Fibroblast of lung (primary cell): ENCODE data around the gene CD109. TPM values are rescaled to one million over a fixed set of nuclear protein-coding genes. Genes with fewer than 3 reads are reported as not detected.
"Not testable (repeated sequence)": the region's sequence is repeated elsewhere in the genome, so short reads cannot be mapped to it uniquely, and the experiment has no call there.

Experiments
- DNase-seq, 2 donors: peaks; one replicate each; pipeline versions ENCODE4 v3.0.0 to v3.0.0-alpha.2; 2010; ENCODE audit warnings: low read depth in 2 of 2
- H2AFZ ChIP-seq: 2 replicates; pipeline ENCODE4 v1.5.1; 2012; ENCODE audit warnings: low read length, control low read depth, inconsistent platforms
- H3K27ac ChIP-seq: 2 replicates; pipeline ENCODE4 v1.5.1; 2011; ENCODE audit warnings: low read length, control low read depth; ENCODE audit not compliant: insufficient read depth
- H3K27me3 ChIP-seq: 2 replicates; pipeline ENCODE4 v1.5.1; 2011; ENCODE audit warnings: mild to moderate bottlenecking, low read length; ENCODE audit not compliant: control insufficient read depth, insufficient read depth
- H3K36me3 ChIP-seq: 2 replicates; pipeline ENCODE4 v1.5.1; 2011; ENCODE audit warnings: low read length; ENCODE audit not compliant: control insufficient read depth, insufficient read depth
- H3K4me1 ChIP-seq: 2 replicates; pipeline ENCODE4 v1.5.1; 2011; ENCODE audit warnings: low read length; ENCODE audit not compliant: control insufficient read depth, insufficient read depth; ENCODE audit errors: extremely low read depth
- H3K4me2 ChIP-seq: 2 replicates; pipeline ENCODE4 v1.5.1; 2011; ENCODE audit warnings: low read length, control low read depth; ENCODE audit not compliant: insufficient read depth; ENCODE audit errors: extremely low read depth
- H3K4me3 ChIP-seq, 4 experiments: fragments of 200-600 bp in 1 of 4; sonication (generic) in 1 of 4; replicated peaks in 1 of 4; 2 replicates each; pipeline ENCODE4 v1.5.1; 2011 to 2016; ENCODE audit warnings: low read length in 4 of 4, low read depth in 3 of 4, mild to moderate bottlenecking in 3 of 4, control low read depth in 2 of 4, inconsistent platforms in 1 of 4, mixed read lengths in 1 of 4; ENCODE audit not compliant: insufficient read depth in 1 of 4; ENCODE audit errors: control extremely low read depth in 1 of 4
- H3K79me2 ChIP-seq: 2 replicates; pipeline ENCODE4 v1.5.1; 2012; ENCODE audit warnings: mild to moderate bottlenecking, low read length, inconsistent platforms; ENCODE audit not compliant: control insufficient read depth, insufficient read depth
- H3K9ac ChIP-seq: 2 replicates; pipeline ENCODE4 v1.5.1; 2011; ENCODE audit warnings: mild to moderate bottlenecking, low read length, control low read depth; ENCODE audit not compliant: insufficient read depth
- H3K9me3 ChIP-seq: 2 replicates; pipeline ENCODE4 v1.5.1; 2012; ENCODE audit warnings: low read depth, low read length; ENCODE audit not compliant: control insufficient read depth, insufficient read depth
- H4K20me1 ChIP-seq: 2 replicates; pipeline ENCODE4 v1.5.1; 2011; ENCODE audit warnings: low read length; ENCODE audit not compliant: control insufficient read depth, insufficient read depth; ENCODE audit errors: extremely low read depth
- EZH2 ChIP-seq: IDR thresholded peaks from 2 replicates; pipeline ENCODE4 v1.5.1; 2012; ENCODE audit warnings: low read length, control low read depth, mild to moderate bottlenecking; ENCODE audit errors: missing control alignments
- polyA plus RNA-seq, 2 donors: library from polyadenylated mRNA; depleted of rRNA in 1 of 2; stranded (reverse) in 1 of 2; unstranded in 1 of 2; fragments of >200 nt; gene quantifications; 2 replicates each; pipeline ENCODE4 v1.2.1, GENCODE V29; 2011 to 2012; ENCODE audit warnings: missing spikeins in 1 of 2
- total RNA-seq: library from RNA; depleted of rRNA; stranded (reverse); fragments of >200 nt; gene quantifications from 2 replicates; pipeline ENCODE4 v1.2.1, GENCODE V29; 2014
- TF ChIP-seq, protein P1 (sequence below), 2 donors: IDR thresholded peaks in 1 of 2; conservative IDR thresholded peaks in 1 of 2; 1 replicate in 1 of 2; 2 replicates in 1 of 2; pipeline ENCODE4 v1.5.1; 2011 to 2012; ENCODE audit warnings: low read length in 2 of 2, control low read depth in 1 of 2, inconsistent platforms in 1 of 2, low read depth in 1 of 2, mild to moderate bottlenecking in 1 of 2

Gene CD109
- total and polyA plus RNA-seq, 2 donors (not counting 1 experiment from before 2014, with no cell fraction given) = 48.4 to 51.2 TPM

DNA sequence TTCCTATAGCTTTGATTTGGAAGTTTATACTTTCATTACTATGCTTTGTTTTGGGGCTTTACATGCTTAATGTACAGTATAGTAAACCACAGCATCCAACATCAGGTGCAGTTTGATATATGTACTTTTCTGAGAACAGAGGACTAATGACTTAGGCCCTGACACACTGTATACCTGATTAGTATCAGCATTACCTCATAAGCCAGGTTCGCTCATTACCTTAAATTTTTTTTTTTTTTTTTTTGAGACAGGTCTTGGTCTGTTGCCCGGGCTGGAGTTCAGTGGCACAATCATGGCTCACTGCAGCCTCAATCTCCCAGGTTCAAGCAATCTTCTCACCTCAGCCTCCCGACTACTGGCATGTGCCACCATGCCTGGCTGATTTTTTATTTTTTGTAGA lies 28.4 kb downstream of the CD109 start:
- Histone ChIP-seq H3K4me2 (no peak overlapping the region), H3K4me1 (peaks cover 5% of the 10 kb centered on the region), H4K20me1 (no peaks in the 10 kb centered on the region), H3K36me3 (peaks cover 2% of the 10 kb centered on the region), H3K27me3 (no peaks in the 10 kb centered on the region), H3K79me2 (no peaks in the 10 kb centered on the region), H3K27ac (no peak overlapping the region), H3K9ac (no peak overlapping the region), H3K4me3 (no peak overlapping the region), H3K9me3 (no peaks in the 10 kb centered on the region), H2AFZ (no peak overlapping the region)
- no peak for DNase-seq
- TF ChIP-seq, protein P1, sequence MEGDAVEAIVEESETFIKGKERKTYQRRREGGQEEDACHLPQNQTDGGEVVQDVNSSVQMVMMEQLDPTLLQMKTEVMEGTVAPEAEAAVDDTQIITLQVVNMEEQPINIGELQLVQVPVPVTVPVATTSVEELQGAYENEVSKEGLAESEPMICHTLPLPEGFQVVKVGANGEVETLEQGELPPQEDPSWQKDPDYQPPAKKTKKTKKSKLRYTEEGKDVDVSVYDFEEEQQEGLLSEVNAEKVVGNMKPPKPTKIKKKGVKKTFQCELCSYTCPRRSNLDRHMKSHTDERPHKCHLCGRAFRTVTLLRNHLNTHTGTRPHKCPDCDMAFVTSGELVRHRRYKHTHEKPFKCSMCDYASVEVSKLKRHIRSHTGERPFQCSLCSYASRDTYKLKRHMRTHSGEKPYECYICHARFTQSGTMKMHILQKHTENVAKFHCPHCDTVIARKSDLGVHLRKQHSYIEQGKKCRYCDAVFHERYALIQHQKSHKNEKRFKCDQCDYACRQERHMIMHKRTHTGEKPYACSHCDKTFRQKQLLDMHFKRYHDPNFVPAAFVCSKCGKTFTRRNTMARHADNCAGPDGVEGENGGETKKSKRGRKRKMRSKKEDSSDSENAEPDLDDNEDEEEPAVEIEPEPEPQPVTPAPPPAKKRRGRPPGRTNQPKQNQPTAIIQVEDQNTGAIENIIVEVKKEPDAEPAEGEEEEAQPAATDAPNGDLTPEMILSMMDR (conservative IDR thresholded peaks at IDR 0.05 in 1 of 2, IDR thresholded peaks at IDR 0.05 in 1 of 2; ENCODE audit: low read depth in 1 of 2, low read length in 2 of 2) = no peak
- no peak for TF ChIP-seq EZH2

DNA sequence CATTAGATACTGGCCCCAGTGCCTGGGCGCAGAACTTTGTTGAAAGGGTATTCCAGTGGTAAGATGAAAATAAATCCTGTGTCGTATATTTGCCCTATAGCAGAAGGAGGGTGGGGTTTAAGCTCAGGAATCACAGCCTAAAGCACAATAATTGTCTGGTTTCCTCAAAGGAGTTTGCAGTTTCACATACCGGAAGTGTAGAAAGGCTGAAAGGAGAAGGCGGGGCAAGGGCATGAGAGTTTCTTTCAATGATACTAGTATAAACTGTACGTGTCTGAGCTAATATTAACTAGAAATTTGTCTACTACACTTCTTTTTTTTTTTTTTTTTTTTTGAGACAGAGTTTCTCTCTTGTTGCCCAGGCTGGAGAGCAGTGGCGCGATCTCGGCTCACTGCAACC lies 29.2 kb downstream of the CD109 start:
- H3K4me1 ChIP-seq, H3K27ac ChIP-seq: not testable (repeated sequence)

DNA sequence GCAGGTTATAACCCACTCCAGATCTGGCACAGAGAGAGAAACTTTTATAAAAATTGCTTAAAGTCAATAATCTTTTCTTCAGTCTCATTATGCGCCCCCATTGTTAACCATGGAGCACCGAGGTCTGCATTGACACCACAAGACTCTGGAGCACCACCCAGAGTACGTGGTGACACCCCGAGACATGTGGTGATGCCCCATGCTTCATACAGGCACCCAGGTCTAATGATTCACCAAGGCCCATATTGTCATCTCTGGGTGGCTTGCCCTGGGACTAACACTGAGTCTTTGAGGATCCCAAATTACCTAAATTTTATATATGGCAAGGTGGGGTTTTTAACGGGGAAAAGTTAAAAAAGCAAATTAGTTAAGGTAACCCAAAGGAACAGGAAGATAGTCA lies 31.1 kb downstream of the CD109 start:
- H3K9me3 ChIP-seq = no peaks in the 10 kb centered on the region
- no peaks in the 10 kb centered on the region for H3K79me2 ChIP-seq
- TF ChIP-seq, protein P1 (conservative IDR thresholded peaks at IDR 0.05 in 1 of 2, IDR thresholded peaks at IDR 0.05 in 1 of 2; ENCODE audit: low read depth in 1 of 2, low read length in 2 of 2) = no peak
- no peak for DNase-seq
- H3K4me3 ChIP-seq = no peak overlapping the region
- no peak overlapping the region for H3K4me2 ChIP-seq
- H3K27me3 ChIP-seq = no peaks in the 10 kb centered on the region
- H2AFZ ChIP-seq = no peak overlapping the region
- no peaks in the 10 kb centered on the region for H3K36me3 ChIP-seq
- H3K27ac ChIP-seq = no peak overlapping the region
- H4K20me1 ChIP-seq = no peaks in the 10 kb centered on the region
- H3K9ac ChIP-seq = no peak overlapping the region
- peaks cover 5% of the 10 kb centered on the region for H3K4me1 ChIP-seq

More for the DNA sequence above, 29.2 kb downstream of the CD109 start:
- not testable (repeated sequence) for H3K4me2 ChIP-seq, H3K9ac ChIP-seq, H3K27me3 ChIP-seq, H3K4me3 ChIP-seq, H2AFZ ChIP-seq, H3K79me2 ChIP-seq, H3K36me3 ChIP-seq, DNase-seq, H4K20me1 ChIP-seq, H3K9me3 ChIP-seq
